Breast epithelium (tissue), 3 donors: Measurements from ENCODE around the gene CHN1.

Source experiments
- CTCF ChIP-seq, 3 donors: fragments of 450-650 bp; IDR thresholded peaks; one replicate each; pipeline ENCODE4 v1.5.1; 2016 to 2017; ENCODE audit warnings: antibody characterized with exemption in 3 of 3, mild to moderate bottlenecking in 3 of 3, moderate library complexity in 3 of 3
- POLR2AphosphoS5 ChIP-seq, 3 donors: sonication (generic); formaldehyde crosslinking; IDR thresholded peaks; one replicate each; pipeline ENCODE4 v1.6.1; 2017; ENCODE audit warnings: antibody characterized with exemption in 3 of 3

GRCh38 chr2:174776223-174776622, 229.0 kb downstream of the CHN1 start:
- no peak for TF ChIP-seq CTCF (IDR thresholded peaks at IDR 0.05)
- TF ChIP-seq POLR2AphosphoS5 (IDR thresholded peaks at IDR 0.05): no peak
